Right renal pelvis (tissue), 4 donors: ENCODE data around the gene TMEM98. TPM values are rescaled to one million over a fixed set of nuclear protein-coding genes. Genes with fewer than 3 reads are reported as not detected.
"Not testable (repeated sequence)": the region's sequence is repeated elsewhere in the genome, so short reads cannot be mapped to it uniquely, and the experiment has no call there.

Source experiments
- DNase-seq, 4 donors: peaks; one replicate each; pipeline ENCODE4 v3.0.0-alpha.2; 2013; ENCODE audit warnings: low read depth in 4 of 4, low spot score in 3 of 4, missing footprints in 1 of 4
- polyA plus RNA-seq, 4 donors: library from polyadenylated mRNA; unstranded; fragments of 120-200 nt; gene quantifications; one replicate each; pipeline ENCODE4 v1.2.1, GENCODE V29; 2013; ENCODE audit not compliant: insufficient read length in 4 of 4

Gene TMEM98
- polyA plus RNA-seq, 4 donors = 201 to 245 (median 227) TPM

- DNase-seq = no peak
Observed at GRCh38 chr17:32940706-32941390, 12.9 kb downstream of the TMEM98 start.

GRCh38 chr17:32941419-32942032 lies 13.6 kb downstream of the TMEM98 start:
- DNase-seq = no peak

- no peak for DNase-seq
Observed at GRCh38 chr17:32943206-32943605, 15.3 kb downstream of the TMEM98 start.

GRCh38 chr17:32943647-32944191 lies 15.8 kb downstream of the TMEM98 start:
- no peak for DNase-seq

GRCh38 chr17:32944248-32945020 lies 16.5 kb downstream of the TMEM98 start:
- no peak for DNase-seq

- no peak for DNase-seq
Observed at GRCh38 chr17:32946375-32947135, 18.6 kb downstream of the TMEM98 start.

- DNase-seq = no peak
Observed at GRCh38 chr17:32947736-32948135, 19.8 kb downstream of the TMEM98 start.

GRCh38 chr17:32949181-32949580 lies 21.2 kb downstream of the TMEM98 start:
- no peak for DNase-seq

GRCh38 chr17:32952491-32952890 lies 24.5 kb downstream of the TMEM98 start:
- not testable (repeated sequence) for DNase-seq

- no peak for DNase-seq
Observed at GRCh38 chr17:32953045-32953444, 25.1 kb downstream of the TMEM98 start.

GRCh38 chr17:32953857-32954256 lies 25.9 kb downstream of the TMEM98 start:
- DNase-seq = no peak

GRCh38 chr17:32954477-32954876 lies 26.5 kb downstream of the TMEM98 start:
- no peak for DNase-seq

- DNase-seq = no peak
Observed at GRCh38 chr17:32955155-32955554, 27.2 kb downstream of the TMEM98 start.

- DNase-seq = no peak
Observed at GRCh38 chr17:32956240-32956970, 28.5 kb downstream of the TMEM98 start.

- DNase-seq = no peak
Observed at GRCh38 chr17:32958418-32958817, 30.5 kb downstream of the TMEM98 start.

GRCh38 chr17:32960815-32961214 lies 32.9 kb downstream of the TMEM98 start:
- DNase-seq = no peak

GRCh38 chr17:32962320-32962711 lies 34.4 kb downstream of the TMEM98 start:
- no peak for DNase-seq

- no peak for DNase-seq
Observed at GRCh38 chr17:32964541-32964940, 36.6 kb downstream of the TMEM98 start.

- DNase-seq = not testable (repeated sequence)
Observed at GRCh38 chr17:32969231-32969630, 41.3 kb downstream of the TMEM98 start.

- no peak for DNase-seq
Observed at GRCh38 chr17:32970281-32970680, 42.3 kb downstream of the TMEM98 start.
